ENCODE results near the gene EXOC6B.
A peak's percentile ranks its signal among the peaks of the same experiment; 100 is the strongest.

The EXOC6B gene

DNA sequence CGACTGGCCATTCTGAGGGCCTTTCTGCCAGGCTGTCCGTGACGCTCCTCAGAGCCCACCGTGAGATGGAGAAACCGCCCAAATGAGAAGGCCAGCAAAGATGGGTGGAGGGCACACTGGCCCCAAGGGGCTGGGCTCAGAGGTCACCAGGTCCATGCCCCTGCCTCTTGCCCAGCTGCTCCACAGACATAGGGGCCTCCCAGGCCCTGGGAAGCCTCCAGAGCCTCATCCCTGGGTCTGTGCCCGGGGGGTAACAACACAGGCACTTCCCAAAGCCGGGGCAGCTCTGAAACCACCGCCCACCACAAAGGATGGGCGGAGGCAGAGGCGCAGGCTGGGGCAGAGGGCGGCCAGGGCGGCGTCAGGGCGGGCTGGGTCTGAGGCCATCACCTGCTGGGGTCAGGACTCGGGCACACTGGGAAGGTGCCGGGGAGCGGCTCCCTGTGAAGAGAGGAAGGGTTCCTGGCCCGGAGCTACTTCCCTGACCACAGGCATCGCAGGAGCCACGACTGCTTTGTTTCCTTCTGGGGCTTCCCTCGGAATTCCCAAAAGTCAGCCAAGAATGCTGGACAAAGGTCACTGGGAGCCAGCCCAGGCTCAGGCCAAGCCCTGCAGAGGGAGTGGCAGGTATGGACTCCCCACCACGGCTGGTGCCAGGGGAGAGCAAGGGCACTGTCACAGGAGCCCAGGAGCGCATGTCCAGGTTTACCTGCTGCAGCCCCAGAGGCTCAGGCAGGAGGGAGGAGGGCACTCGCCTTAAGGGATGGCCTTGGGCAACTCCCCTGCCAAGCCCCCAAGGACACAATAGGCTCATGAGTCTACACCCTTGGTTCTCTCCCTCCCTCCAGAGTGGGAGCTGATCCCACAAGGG lies 687.6 kb downstream of the EXOC6B start:
- H3K9ac ChIP-seq (ENCODE audit: low read length), result no peak overlapping the region
- H4K8ac ChIP-seq (ENCODE audit: low read depth, low read length), result no peak overlapping the region
- H3K79me2 ChIP-seq (ENCODE audit: control insufficient read depth, insufficient read depth, low read length, poor library complexity), result no peaks in the 10 kb centered on the region
- H3K27me3 ChIP-seq (ENCODE audit: insufficient read depth, low read length), result peaks cover 7% of the 10 kb centered on the region
- no peak overlapping the region for H3K23ac ChIP-seq (ENCODE audit: low read length)
- no peak overlapping the region for H2BK120ac ChIP-seq (ENCODE audit: insufficient read depth, low read length, poor library complexity)
- H3K4me3 ChIP-seq (ENCODE audit: low read depth, low read length), result no peak overlapping the region
- H3K14ac ChIP-seq (ENCODE audit: low read length), result no peak overlapping the region
- peaks cover 16 to 22% of the 10 kb centered on the region in 2 experiments for H3K4me1 ChIP-seq (ENCODE audit: control insufficient read depth in 1 of 2, insufficient read depth in 2 of 2, low read length in 2 of 2)
- H3K79me1 ChIP-seq (ENCODE audit: low read length), result no peaks in the 10 kb centered on the region
- H3K4me2 ChIP-seq (ENCODE audit: low read length), result peak overlapping the region; percentile 11
- DNase-seq, result peak in 1 of 2 donors; percentile 45
- H2AK5ac ChIP-seq (ENCODE audit: low read length), result no peak overlapping the region
- H3K36me3 ChIP-seq (ENCODE audit: control insufficient read depth in 1 of 2, insufficient read depth in 2 of 2, low read length in 2 of 2), result peaks cover 3 to 6% of the 10 kb centered on the region in 2 experiments
- H3K4ac ChIP-seq (ENCODE audit: low read depth, low read length), result no peak overlapping the region
- no peak overlapping the region for H3K27ac ChIP-seq (ENCODE audit: low read depth, low read length)
- no peak overlapping the region for H4K12ac ChIP-seq (ENCODE audit: low read depth, low read length)
- H2BK5ac ChIP-seq (ENCODE audit: low read depth, low read length, poor library complexity), result no peak overlapping the region
- H3K9me3 ChIP-seq (ENCODE audit: insufficient read depth, low read depth, low read length), result peaks cover 6% of the 10 kb centered on the region
- no peak overlapping the region for H4K91ac ChIP-seq (ENCODE audit: low read depth, low read length)
- no peak overlapping the region for H3K18ac ChIP-seq (ENCODE audit: low read length)
- no peak overlapping the region for H2BK12ac ChIP-seq (ENCODE audit: low read length)
- no CpG with 5 or more reads among the region's 24 CpGs for WGBS (ENCODE audit: extremely low coverage, insufficient coverage, insufficient read length)
- no peak overlapping the region for H2AFZ ChIP-seq (ENCODE audit: insufficient read depth, low read length, poor library complexity)

DNA sequence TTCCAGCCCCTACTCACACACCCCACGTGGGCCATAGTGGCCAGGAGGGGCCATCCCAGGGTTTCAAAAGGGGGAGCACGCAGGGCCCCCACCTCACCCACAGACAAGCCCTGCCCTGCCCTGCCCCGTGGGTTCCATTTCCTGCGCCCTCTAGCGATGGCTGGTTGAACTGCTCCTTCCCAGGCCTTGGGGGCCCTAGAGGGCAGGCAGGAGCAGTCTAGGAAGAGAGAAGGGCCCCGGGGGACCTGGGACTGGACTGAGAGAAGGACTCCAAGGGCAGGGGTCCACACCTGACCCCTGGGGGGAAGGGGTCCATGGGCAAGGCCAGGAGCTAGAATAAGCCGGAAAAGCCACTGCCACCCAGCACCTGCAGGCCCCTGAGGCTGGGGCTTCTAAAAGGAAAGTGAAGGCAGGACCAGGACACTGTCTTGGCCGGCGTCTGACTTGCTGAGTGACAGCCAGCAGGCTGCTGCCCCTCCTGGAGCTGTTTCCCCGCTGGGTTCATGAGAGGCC lies 688.3 kb downstream of the EXOC6B start:
- no peak overlapping the region for H3K9ac ChIP-seq (ENCODE audit: low read length)
- H3K18ac ChIP-seq (ENCODE audit: low read length), result no peak overlapping the region
- H2BK120ac ChIP-seq (ENCODE audit: insufficient read depth, low read length, poor library complexity), result no peak overlapping the region
- peaks cover 6% of the 10 kb centered on the region for H3K9me3 ChIP-seq (ENCODE audit: insufficient read depth, low read depth, low read length)
- H3K4me2 ChIP-seq (ENCODE audit: low read length), result peak overlapping the region; percentile 11
- H3K23ac ChIP-seq (ENCODE audit: low read length), result no peak overlapping the region
- H3K79me1 ChIP-seq (ENCODE audit: low read length), result no peaks in the 10 kb centered on the region
- no peak overlapping the region for H4K12ac ChIP-seq (ENCODE audit: low read depth, low read length)
- no peak overlapping the region for H2BK5ac ChIP-seq (ENCODE audit: low read depth, low read length, poor library complexity)
- no CpG with 5 or more reads among the region's 10 CpGs for WGBS (ENCODE audit: extremely low coverage, insufficient coverage, insufficient read length)
- H3K4me3 ChIP-seq (ENCODE audit: low read depth, low read length), result no peak overlapping the region
- H3K4ac ChIP-seq (ENCODE audit: low read depth, low read length), result no peak overlapping the region
- H4K91ac ChIP-seq (ENCODE audit: low read depth, low read length), result no peak overlapping the region
- no peak overlapping the region for H3K14ac ChIP-seq (ENCODE audit: low read length)
- H3K27ac ChIP-seq (ENCODE audit: low read depth, low read length), result no peak overlapping the region
- DNase-seq, result peak in 1 of 2 donors; percentile 78
- no peaks in the 10 kb centered on the region for H3K79me2 ChIP-seq (ENCODE audit: control insufficient read depth, insufficient read depth, low read length, poor library complexity)
- no peak overlapping the region for H4K8ac ChIP-seq (ENCODE audit: low read depth, low read length)
- no peak overlapping the region for H2AFZ ChIP-seq (ENCODE audit: insufficient read depth, low read length, poor library complexity)
- no peak overlapping the region for H2AK5ac ChIP-seq (ENCODE audit: low read length)
- no peak overlapping the region for H2BK12ac ChIP-seq (ENCODE audit: low read length)
- H3K36me3 ChIP-seq (ENCODE audit: control insufficient read depth in 1 of 2, insufficient read depth in 2 of 2, low read length in 2 of 2), result peaks cover 6% of the 10 kb centered on the region in 2 experiments
- peaks cover under 1% of the 10 kb centered on the region for H3K27me3 ChIP-seq (ENCODE audit: insufficient read depth, low read length)
- peaks cover 15 to 16% of the 10 kb centered on the region in 2 experiments for H3K4me1 ChIP-seq (ENCODE audit: control insufficient read depth in 1 of 2, insufficient read depth in 2 of 2, low read length in 2 of 2)

DNA sequence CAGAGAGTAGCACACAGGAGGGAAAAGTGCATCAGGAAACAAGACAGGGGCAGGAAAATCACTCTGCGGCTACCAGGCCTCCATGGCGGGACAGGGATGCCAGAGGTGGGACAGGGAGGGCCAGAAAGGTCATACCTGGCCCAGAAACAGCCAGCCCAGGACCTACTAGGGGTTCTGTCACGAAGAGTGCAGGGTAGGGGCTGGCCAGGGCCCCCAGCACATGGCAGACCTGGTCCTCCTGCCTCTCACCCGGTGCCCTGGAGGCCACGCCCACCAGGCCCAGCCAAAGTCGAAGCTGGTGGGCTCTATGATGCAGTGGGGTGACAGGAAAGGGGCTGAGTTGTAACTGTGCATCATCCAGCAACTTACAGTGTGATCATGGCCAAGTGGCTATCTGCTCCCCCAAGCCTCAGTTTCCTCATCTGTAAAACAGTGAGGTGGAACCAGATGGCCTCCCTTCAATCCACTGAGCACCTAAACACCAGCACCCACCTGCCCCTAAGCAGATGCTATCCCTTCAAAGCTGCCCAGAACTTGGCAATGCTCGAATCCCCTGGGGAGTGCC lies 688.8 kb downstream of the EXOC6B start:
- DNase-seq, result no peak
- no peaks in the 10 kb centered on the region for H3K27me3 ChIP-seq (ENCODE audit: insufficient read depth, low read length)
- H2BK120ac ChIP-seq (ENCODE audit: insufficient read depth, low read length, poor library complexity), result no peak overlapping the region
- no peak overlapping the region for H3K4me3 ChIP-seq (ENCODE audit: low read depth, low read length)
- H3K23ac ChIP-seq (ENCODE audit: low read length), result no peak overlapping the region
- H4K12ac ChIP-seq (ENCODE audit: low read depth, low read length), result no peak overlapping the region
- peaks cover 6% of the 10 kb centered on the region in 2 experiments for H3K36me3 ChIP-seq (ENCODE audit: control insufficient read depth in 1 of 2, insufficient read depth in 2 of 2, low read length in 2 of 2)
- no CpG with 5 or more reads among the region's 7 CpGs for WGBS (ENCODE audit: extremely low coverage, insufficient coverage, insufficient read length)
- H2BK5ac ChIP-seq (ENCODE audit: low read depth, low read length, poor library complexity), result no peak overlapping the region
- no peak overlapping the region for H4K91ac ChIP-seq (ENCODE audit: low read depth, low read length)
- H3K79me1 ChIP-seq (ENCODE audit: low read length), result no peaks in the 10 kb centered on the region
- H3K4me2 ChIP-seq (ENCODE audit: low read length), result no peak overlapping the region
- no peak overlapping the region for H3K14ac ChIP-seq (ENCODE audit: low read length)
- no peak overlapping the region for H2BK12ac ChIP-seq (ENCODE audit: low read length)
- no peak overlapping the region for H3K27ac ChIP-seq (ENCODE audit: low read depth, low read length)
- no peak overlapping the region for H3K9ac ChIP-seq (ENCODE audit: low read length)
- no peak overlapping the region for H4K8ac ChIP-seq (ENCODE audit: low read depth, low read length)
- H3K18ac ChIP-seq (ENCODE audit: low read length), result no peak overlapping the region
- H3K9me3 ChIP-seq (ENCODE audit: insufficient read depth, low read depth, low read length), result peaks cover 6% of the 10 kb centered on the region
- no peak overlapping the region for H2AK5ac ChIP-seq (ENCODE audit: low read length)
- no peak overlapping the region for H2AFZ ChIP-seq (ENCODE audit: insufficient read depth, low read length, poor library complexity)
- H3K4ac ChIP-seq (ENCODE audit: low read depth, low read length), result no peak overlapping the region
- H3K79me2 ChIP-seq (ENCODE audit: control insufficient read depth, insufficient read depth, low read length, poor library complexity), result no peaks in the 10 kb centered on the region
- peaks cover 15 to 16% of the 10 kb centered on the region in 2 experiments for H3K4me1 ChIP-seq (ENCODE audit: control insufficient read depth in 1 of 2, insufficient read depth in 2 of 2, low read length in 2 of 2)

DNA sequence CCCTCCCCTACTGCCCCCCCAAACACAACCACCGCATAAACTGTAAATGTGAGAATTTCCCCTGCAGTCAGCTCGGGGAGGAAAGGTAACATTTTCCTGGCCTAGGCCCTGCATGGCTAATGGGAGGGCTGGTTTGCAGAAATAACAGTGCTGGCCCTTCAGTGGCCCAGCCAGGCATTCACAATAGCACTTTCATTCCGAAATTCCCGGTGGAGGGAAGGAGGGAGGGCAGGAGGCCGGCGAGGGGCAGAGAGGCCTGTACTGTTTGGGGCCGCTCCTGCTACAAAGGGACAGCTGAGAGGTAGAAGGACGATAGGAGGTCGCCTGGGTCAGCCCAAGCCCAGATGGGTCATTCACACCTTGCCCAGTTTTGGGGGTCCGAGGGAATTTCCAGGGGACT lies 689.5 kb downstream of the EXOC6B start:
- no peak overlapping the region for H4K12ac ChIP-seq (ENCODE audit: low read depth, low read length)
- H3K79me1 ChIP-seq (ENCODE audit: low read length), result no peaks in the 10 kb centered on the region
- no peak overlapping the region for H2BK12ac ChIP-seq (ENCODE audit: low read length)
- H4K8ac ChIP-seq (ENCODE audit: low read depth, low read length), result no peak overlapping the region
- DNase-seq, result no peak
- no peak overlapping the region for H2BK120ac ChIP-seq (ENCODE audit: insufficient read depth, low read length, poor library complexity)
- peaks cover 15 to 16% of the 10 kb centered on the region in 2 experiments for H3K4me1 ChIP-seq (ENCODE audit: control insufficient read depth in 1 of 2, insufficient read depth in 2 of 2, low read length in 2 of 2)
- H2BK5ac ChIP-seq (ENCODE audit: low read depth, low read length, poor library complexity), result no peak overlapping the region
- no peaks in the 10 kb centered on the region for H3K27me3 ChIP-seq (ENCODE audit: insufficient read depth, low read length)
- no peaks in the 10 kb centered on the region for H3K79me2 ChIP-seq (ENCODE audit: control insufficient read depth, insufficient read depth, low read length, poor library complexity)
- H3K23ac ChIP-seq (ENCODE audit: low read length), result no peak overlapping the region
- WGBS (ENCODE audit: extremely low coverage, insufficient coverage, insufficient read length), result no CpG with 5 or more reads among the region's 10 CpGs
- peaks cover 6% of the 10 kb centered on the region for H3K9me3 ChIP-seq (ENCODE audit: insufficient read depth, low read depth, low read length)
- H3K4me3 ChIP-seq (ENCODE audit: low read depth, low read length), result no peak overlapping the region
- no peak overlapping the region for H3K14ac ChIP-seq (ENCODE audit: low read length)
- H3K4ac ChIP-seq (ENCODE audit: low read depth, low read length), result no peak overlapping the region
- no peak overlapping the region for H3K4me2 ChIP-seq (ENCODE audit: low read length)
- no peak overlapping the region for H2AFZ ChIP-seq (ENCODE audit: insufficient read depth, low read length, poor library complexity)
- no peak overlapping the region for H4K91ac ChIP-seq (ENCODE audit: low read depth, low read length)
- H3K18ac ChIP-seq (ENCODE audit: low read length), result no peak overlapping the region
- H3K36me3 ChIP-seq (ENCODE audit: control insufficient read depth in 1 of 2, insufficient read depth in 2 of 2, low read length in 2 of 2), result peaks cover 6% of the 10 kb centered on the region in 2 experiments
- no peak overlapping the region for H3K27ac ChIP-seq (ENCODE audit: low read depth, low read length)
- H3K9ac ChIP-seq (ENCODE audit: low read length), result no peak overlapping the region
- H2AK5ac ChIP-seq (ENCODE audit: low read length), result no peak overlapping the region
